BJ (cell line): ENCODE results near the gene SUSD4. TPM values are rescaled to one million over a fixed set of nuclear protein-coding genes. Genes with fewer than 3 reads are reported as not detected.

Source experiments
- CTCF ChIA-PET: fragments of 350-600 bp; formaldehyde crosslinking; extraction: SDS; loops from one replicate; lab custom pipeline; 2021; ENCODE audit warnings: antibody characterized with exemption, inconsistent platforms; lab: Yijun Ruan, JAX
- POLR2A ChIA-PET: fragments of 300-600 bp; sonication (Branson Sonifier 250); formaldehyde crosslinking; extraction: SDS; loops from one replicate; lab custom pipeline; 2021; ENCODE audit warnings: antibody characterized with exemption; lab: Charles Lee
- DNase-seq: peaks from one replicate; pipeline ENCODE4 v3.0.0-alpha.2; 2011; ENCODE audit warnings: low read depth
- H3K27me3 ChIP-seq: 2 replicates; pipeline ENCODE4 v1.6.0; 2011; ENCODE audit warnings: low read length; ENCODE audit not compliant: control insufficient read depth, insufficient read depth
- H3K36me3 ChIP-seq: 2 replicates; pipeline ENCODE4 v1.5.1; 2011; ENCODE audit warnings: low read length; ENCODE audit not compliant: control insufficient read depth, insufficient read depth
- H3K4me3 ChIP-seq: 2 replicates; pipeline ENCODE4 v1.5.1; 2011; ENCODE audit warnings: low read depth, mild to moderate bottlenecking, control low read depth, low read length
- CTCF ChIP-seq: IDR thresholded peaks from 2 replicates; pipeline ENCODE4 v1.5.1; 2011; ENCODE audit warnings: low read depth, mild to moderate bottlenecking, control low read depth, inconsistent platforms, low read length, moderate library complexity; ENCODE audit not compliant: insufficient read depth
- polyA plus RNA-seq: library from polyadenylated mRNA; depleted of rRNA; stranded (reverse); fragments of >200 nt; gene quantifications from 2 replicates; pipeline ENCODE4 v1.2.3, GENCODE V29; 2011

The SUSD4 gene
- polyA plus RNA-seq, 1 experiment, result 0.32 TPM

- no peak overlapping the region for H3K4me3 ChIP-seq
- H3K27me3 ChIP-seq, result no peaks in the 10 kb centered on the region; the same call in 1 of the 2 replicates
- CTCF ChIA-PET, result no interaction called here
- no peaks in the 10 kb centered on the region for H3K36me3 ChIP-seq
- POLR2A ChIA-PET, result no interaction called here
- no peak for TF ChIP-seq CTCF
- no peak for DNase-seq
Observed at GRCh38 chr1:223226271-223226670, 137.7 kb downstream of the SUSD4 start.

GRCh38 chr1:223225481-223225880 is 138.5 kb downstream of the SUSD4 start:
- no peak overlapping the region for H3K4me3 ChIP-seq
- no peak for DNase-seq
- CTCF ChIA-PET, result no interaction called here
- TF ChIP-seq CTCF, result no peak
- H3K36me3 ChIP-seq, result no peaks in the 10 kb centered on the region
- no peaks in the 10 kb centered on the region; the same call in 1 of the 2 replicates for H3K27me3 ChIP-seq
- POLR2A ChIA-PET, result no interaction called here

GRCh38 chr1:223225061-223225460 is 138.9 kb downstream of the SUSD4 start:
- POLR2A ChIA-PET, result no interaction called here
- H3K36me3 ChIP-seq, result no peaks in the 10 kb centered on the region
- TF ChIP-seq CTCF, result no peak
- H3K4me3 ChIP-seq, result no peak overlapping the region
- H3K27me3 ChIP-seq, result no peaks in the 10 kb centered on the region; the same call in 1 of the 2 replicates
- no peak for DNase-seq
- CTCF ChIA-PET, result no interaction called here

GRCh38 chr1:223224465-223224864 is 139.5 kb downstream of the SUSD4 start:
- no peaks in the 10 kb centered on the region for H3K36me3 ChIP-seq
- DNase-seq, result no peak
- no peak for TF ChIP-seq CTCF
- POLR2A ChIA-PET, result no interaction called here
- no peak overlapping the region for H3K4me3 ChIP-seq
- CTCF ChIA-PET, result no interaction called here
- H3K27me3 ChIP-seq, result no peaks in the 10 kb centered on the region; the same call in 1 of the 2 replicates

GRCh38 chr1:223223091-223223995 is 140.6 kb downstream of the SUSD4 start:
- no peaks in the 10 kb centered on the region for H3K36me3 ChIP-seq
- H3K27me3 ChIP-seq, result no peaks in the 10 kb centered on the region; the same call in 1 of the 2 replicates
- no peak for DNase-seq
- ChIA-PET POLR2A (no interaction called here), CTCF (no interaction called here)
- TF ChIP-seq CTCF, result no peak
- no peak overlapping the region for H3K4me3 ChIP-seq
